Loucy (cell line): ENCODE results near the gene UFSP2.

Experiments
- H2AFZ ChIP-seq: fragments of 200-600 bp; sonication (generic); 2 replicates; pipeline ENCODE4 v1.6.0; 2016; ENCODE audit warnings: antibody characterized with exemption, mild to moderate bottlenecking, low read length, moderate library complexity
- H3F3A ChIP-seq: fragments of 200-600 bp; 2 replicates; pipeline ENCODE4 v1.6.0; 2016; ENCODE audit warnings: antibody characterized with exemption, low read depth, mild to moderate bottlenecking
- H3K27me3 ChIP-seq: fragments of 200-600 bp; sonication (generic); 2 replicates; pipeline ENCODE4 v1.6.1; 2014; ENCODE audit warnings: low read length, mild to moderate bottlenecking; ENCODE audit not compliant: insufficient read depth, poor library complexity, severe bottlenecking
- H3K36me3 ChIP-seq: fragments of 200-600 bp; sonication (generic); 2 replicates; pipeline ENCODE4 v1.6.1; 2016; ENCODE audit warnings: low read length; ENCODE audit not compliant: insufficient read depth
- H3K4me1 ChIP-seq: fragments of 200-600 bp; sonication (generic); 2 replicates; pipeline ENCODE4 v1.5.1; 2014; ENCODE audit warnings: low read length, mild to moderate bottlenecking; ENCODE audit not compliant: insufficient read depth, poor library complexity, severe bottlenecking
- H3K4me2 ChIP-seq: fragments of 200-600 bp; sonication (generic); 2 replicates; pipeline ENCODE4 v1.6.0; 2014; ENCODE audit warnings: antibody characterized with exemption, low read length, low read depth, mild to moderate bottlenecking; ENCODE audit not compliant: poor library complexity, severe bottlenecking
- H3K4me3 ChIP-seq: fragments of 200-600 bp; sonication (generic); 2 replicates; pipeline ENCODE4 v1.5.1; 2014; ENCODE audit warnings: low read length, mild to moderate bottlenecking, mixed read lengths; ENCODE audit not compliant: poor library complexity, severe bottlenecking
- H3K79me2 ChIP-seq: fragments of 200-600 bp; sonication (generic); 2 replicates; pipeline ENCODE4 v1.6.1; 2014; ENCODE audit warnings: low read length; ENCODE audit not compliant: insufficient read depth
- H3K9ac ChIP-seq: fragments of 200-600 bp; sonication (generic); 2 replicates; pipeline ENCODE4 v1.6.0; 2014; ENCODE audit warnings: mild to moderate bottlenecking, low read depth, low read length, moderate library complexity; ENCODE audit not compliant: poor library complexity, severe bottlenecking
- H3K9me2 ChIP-seq: fragments of 200-600 bp; sonication (generic); replicated peaks from 2 replicates; pipeline ENCODE4 v1.6.1; 2016; ENCODE audit warnings: low read depth, low read length, mixed read lengths
- H3K9me3 ChIP-seq: fragments of 200-600 bp; sonication (generic); 2 replicates; pipeline ENCODE4 v1.6.1; 2014; ENCODE audit warnings: mild to moderate bottlenecking, antibody characterized with exemption, low read length, low read depth; ENCODE audit not compliant: insufficient read depth
- H4K20me1 ChIP-seq: fragments of 200-600 bp; sonication (generic); 2 replicates; pipeline ENCODE4 v1.6.0; 2014; ENCODE audit warnings: antibody characterized with exemption, low read length, mild to moderate bottlenecking; ENCODE audit not compliant: insufficient read depth, poor library complexity, severe bottlenecking
- CTCF ChIP-seq: fragments of 200-600 bp; sonication (generic); conservative IDR thresholded peaks from 2 replicates; pipeline ENCODE4 v1.5.1; 2014; ENCODE audit warnings: mild to moderate bottlenecking, antibody characterized with exemption, low read length
- EZH2phosphoT487 ChIP-seq: fragments of 200-600 bp; IDR thresholded peaks from 2 replicates; pipeline ENCODE4 v1.6.1; 2018; ENCODE audit warnings: antibody characterized with exemption, mild to moderate bottlenecking, moderate library complexity, borderline replicate concordance

UFSP2 gene

GRCh38 chr4:185382754-185383153 lies 43.0 kb downstream of the UFSP2 start:
- Histone ChIP-seq H3K4me1 (peaks cover 18% of the 10 kb centered on the region), H3K9me3 (peaks cover 7% of the 10 kb centered on the region; the same call in 1 of the 2 replicates), H4K20me1 (no peaks in the 10 kb centered on the region), H3K4me2 (no peak overlapping the region), H3K4me3 (no peak overlapping the region), H2AFZ (no peak overlapping the region), H3K9ac (no peak overlapping the region), H3F3A (no peaks in the 10 kb centered on the region), H3K79me2 (no peaks in the 10 kb centered on the region), H3K9me2 (no peaks in the 10 kb centered on the region), H3K36me3 (no peaks in the 10 kb centered on the region), H3K27me3 (peaks cover 11% of the 10 kb centered on the region)
- TF ChIP-seq EZH2phosphoT487 (no peak), CTCF (no peak)

- Histone ChIP-seq H3K4me2 (no peak overlapping the region), H3K9me2 (no peaks in the 10 kb centered on the region), H3K4me3 (no peak overlapping the region), H3K36me3 (no peaks in the 10 kb centered on the region), H2AFZ (no peak overlapping the region), H3K79me2 (no peaks in the 10 kb centered on the region), H4K20me1 (no peaks in the 10 kb centered on the region), H3K9ac (no peak overlapping the region), H3F3A (no peaks in the 10 kb centered on the region), H3K27me3 (peaks cover 11% of the 10 kb centered on the region), H3K4me1 (peaks cover 18% of the 10 kb centered on the region), H3K9me3 (peaks cover 7% of the 10 kb centered on the region; the same call in 1 of the 2 replicates)
- TF ChIP-seq CTCF (no peak), EZH2phosphoT487 (no peak)
These were observed 44.2 kb downstream of the UFSP2 start for GRCh38 chr4:185381288-185382196.

GRCh38 chr4:185380320-185380719 lies 45.4 kb downstream of the UFSP2 start:
- H3K4me3 ChIP-seq: no peak overlapping the region
- H3K36me3 ChIP-seq: no peaks in the 10 kb centered on the region
- H3K4me1 ChIP-seq: peaks cover 10% of the 10 kb centered on the region
- H3K79me2 ChIP-seq: no peaks in the 10 kb centered on the region
- H3K9me3 ChIP-seq: peaks cover 7% of the 10 kb centered on the region; the same call in 1 of the 2 replicates
- no peak overlapping the region for H3K9ac ChIP-seq
- H3K9me2 ChIP-seq: no peaks in the 10 kb centered on the region
- no peak overlapping the region for H3K4me2 ChIP-seq
- H3K27me3 ChIP-seq: peaks cover 11% of the 10 kb centered on the region
- no peak for TF ChIP-seq CTCF
- TF ChIP-seq EZH2phosphoT487: no peak
- H4K20me1 ChIP-seq: no peaks in the 10 kb centered on the region
- no peak overlapping the region for H2AFZ ChIP-seq
- no peaks in the 10 kb centered on the region for H3F3A ChIP-seq
